ENCODE results near the gene MSL1. TPM values are rescaled to one million over a fixed set of nuclear protein-coding genes. Genes with fewer than 3 reads are reported as not detected.

Gene MSL1
- total RNA-seq, 1 donor from 2014 or later, result 135 TPM

GRCh38 chr17:40178660-40179059 is 56.9 kb downstream of the MSL1 start:
- H3K4me1 Mint-ChIP-seq, result peaks cover 15% of the 10 kb centered on the region
- peaks cover 11% of the 10 kb centered on the region for H3K36me3 Mint-ChIP-seq
- no peak for TF ChIP-seq CTCF (IDR thresholded peaks at IDR 0.05; ENCODE audit: unreplicated experiment)
- no peaks in the 10 kb centered on the region for H3K27me3 Mint-ChIP-seq (ENCODE audit: low read depth)
- DNase-seq (ENCODE audit: low spot score in 2 of 2, unreplicated experiment in 2 of 2), result no peak
- no peak overlapping the region for H3K27ac Mint-ChIP-seq
- H3K4me3 Mint-ChIP-seq, result peak overlapping the region; percentile 58
- H3K9me3 Mint-ChIP-seq, result no peaks in the 10 kb centered on the region

DNA sequence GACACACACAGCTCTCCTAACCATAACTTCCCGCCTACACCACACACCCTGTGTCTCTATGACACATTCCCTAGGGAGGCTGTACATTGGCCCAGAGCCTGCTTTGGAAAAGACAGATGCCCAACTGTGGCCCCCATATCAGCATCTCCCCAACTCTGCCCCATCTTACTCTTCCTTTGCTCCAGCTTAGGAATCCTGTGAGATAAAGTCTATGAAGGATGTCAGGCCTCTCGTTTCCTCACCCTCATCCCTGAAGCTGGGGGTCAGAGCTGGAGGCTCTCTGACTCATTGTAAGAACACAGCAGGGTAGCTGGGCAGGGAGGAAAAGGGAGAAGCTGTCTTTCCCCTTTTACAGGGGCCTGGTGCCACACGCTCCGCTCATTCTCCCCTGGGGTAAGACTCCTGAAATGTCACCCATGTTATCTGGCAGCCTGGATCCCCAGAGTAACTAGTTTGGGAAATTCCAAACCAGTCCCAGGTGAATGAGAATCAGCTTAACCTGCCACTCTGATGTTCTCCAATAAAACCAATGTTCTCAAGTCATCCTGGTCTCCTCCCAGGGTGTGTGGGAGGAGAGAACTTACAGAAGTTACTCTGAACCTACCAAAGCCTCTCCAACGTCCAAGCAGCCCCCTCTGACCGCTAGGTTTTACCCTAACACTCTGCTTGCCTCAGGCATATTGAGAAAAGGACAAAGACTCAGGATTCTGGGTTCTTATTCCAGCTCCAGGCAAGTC is 58.3 kb downstream of the MSL1 start:
- Mint-ChIP-seq H3K9me3 (no peaks in the 10 kb centered on the region), H3K27me3 (ENCODE audit: low read depth) (no peaks in the 10 kb centered on the region), H3K4me1 (peaks cover 15% of the 10 kb centered on the region), H3K36me3 (peaks cover 6% of the 10 kb centered on the region), H3K4me3 (peak overlapping the region; percentile 38), H3K27ac (no peak overlapping the region)
- no peak for DNase-seq (ENCODE audit: low spot score in 2 of 2, unreplicated experiment in 2 of 2)
- no peak for TF ChIP-seq CTCF (IDR thresholded peaks at IDR 0.05; ENCODE audit: unreplicated experiment)

DNA sequence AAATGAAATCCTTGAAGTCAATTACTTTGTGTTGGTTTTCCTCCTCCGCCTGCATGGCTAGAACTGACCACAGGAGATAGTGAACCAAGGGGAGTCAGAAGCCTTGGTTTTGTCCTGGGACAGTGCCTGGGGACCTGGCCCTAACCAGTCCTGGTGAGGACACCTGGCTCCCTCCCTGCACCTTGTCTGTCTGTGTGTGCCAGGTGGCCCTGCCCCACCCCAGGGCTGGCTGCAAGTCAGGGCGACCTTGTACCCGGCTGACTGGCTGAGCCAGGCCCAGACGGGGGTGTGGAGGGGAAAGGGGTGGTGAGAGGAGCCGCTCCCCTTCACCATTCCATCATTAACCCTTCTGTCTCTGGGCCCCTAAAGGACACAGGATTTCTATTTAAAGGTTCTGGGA is 58.9 kb downstream of the MSL1 start:
- H3K36me3 Mint-ChIP-seq, result peaks cover 5% of the 10 kb centered on the region
- H3K27ac Mint-ChIP-seq, result no peak overlapping the region

GRCh38 chr17:40181205-40181604 is 59.4 kb downstream of the MSL1 start:
- H3K27me3 Mint-ChIP-seq (ENCODE audit: low read depth), result no peaks in the 10 kb centered on the region
- DNase-seq (ENCODE audit: low spot score in 2 of 2, unreplicated experiment in 2 of 2), result no peak
- no peak overlapping the region for H3K4me3 Mint-ChIP-seq
- peaks cover 13% of the 10 kb centered on the region for H3K4me1 Mint-ChIP-seq
- H3K36me3 Mint-ChIP-seq, result peaks cover under 1% of the 10 kb centered on the region
- no peak for TF ChIP-seq CTCF (IDR thresholded peaks at IDR 0.05; ENCODE audit: unreplicated experiment)
- H3K9me3 Mint-ChIP-seq, result no peaks in the 10 kb centered on the region
- H3K27ac Mint-ChIP-seq, result no peak overlapping the region

More for the DNA sequence above, 58.9 kb downstream of the MSL1 start:
- TF ChIP-seq CTCF (IDR thresholded peaks at IDR 0.05; ENCODE audit: unreplicated experiment), result no peak
- DNase-seq (ENCODE audit: low spot score in 2 of 2, unreplicated experiment in 2 of 2), result no peak
- Mint-ChIP-seq H3K9me3 (no peaks in the 10 kb centered on the region), H3K4me1 (peaks cover 15% of the 10 kb centered on the region), H3K4me3 (no peak overlapping the region), H3K27me3 (ENCODE audit: low read depth) (no peaks in the 10 kb centered on the region)

DNA sequence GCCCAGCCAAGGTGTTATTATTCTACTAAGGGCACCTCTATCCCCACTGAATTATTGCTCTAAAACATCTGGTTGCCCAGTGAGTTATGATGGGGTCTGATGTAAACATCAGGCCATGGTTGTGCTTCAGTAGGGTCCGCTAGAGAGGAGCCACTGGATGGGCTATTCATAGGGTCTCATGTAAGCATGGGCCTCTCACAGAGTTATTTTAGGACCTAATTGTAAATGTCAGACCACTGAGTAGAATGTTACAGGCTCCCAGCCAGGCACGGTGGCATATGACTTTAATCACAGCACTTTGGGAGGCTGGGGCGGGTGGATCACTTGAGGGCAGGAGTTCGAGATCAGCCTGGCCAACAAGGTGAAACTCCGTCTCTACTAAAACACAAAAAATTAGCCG is 60.8 kb downstream of the MSL1 start:
- no peak for TF ChIP-seq CTCF (IDR thresholded peaks at IDR 0.05; ENCODE audit: unreplicated experiment)
- no peak overlapping the region for H3K4me3 Mint-ChIP-seq
- DNase-seq (ENCODE audit: low spot score in 2 of 2, unreplicated experiment in 2 of 2), result no peak

More for the DNA sequence above, 60.8 kb downstream of the MSL1 start:
- Mint-ChIP-seq H3K4me1 (peaks cover 3% of the 10 kb centered on the region), H3K27ac (no peak overlapping the region), H3K27me3 (ENCODE audit: low read depth) (no peaks in the 10 kb centered on the region), H3K9me3 (no peaks in the 10 kb centered on the region), H3K36me3 (no peaks in the 10 kb centered on the region)

Small RNA genes within 50 kb of the gene (microRNA-seq; reads per million reads assigned to microRNA genes)
- gene MIR6866, result 1.8 reads per million

Other genes starting within 250 kb of the MSL1 start
- 26.8 to 31.7 TPM (median 28.1 TPM) in 3 replicates for gene GSDMB, start 203.3 kb upstream of the MSL1 start, total RNA-seq
- gene ORMDL3, start 194.4 kb upstream of the MSL1 start, total RNA-seq, result 67.1 to 78.3 TPM (median 69.4 TPM) in 3 replicates
- not detected in 3 replicates for gene LRRC3C, start 194.2 kb upstream of the MSL1 start, total RNA-seq
- gene GSDMA, start 159.0 kb upstream of the MSL1 start, total RNA-seq, result not detected in 3 replicates
- 107 to 111 TPM (median 110 TPM) in 3 replicates for gene PSMD3, start 141.2 kb upstream of the MSL1 start, total RNA-seq
- not detected in 3 replicates for gene CSF3, start 106.5 kb upstream of the MSL1 start, total RNA-seq
- gene MED24, start 67.6 kb upstream of the MSL1 start, total RNA-seq, result 125 to 131 TPM (median 130 TPM) in 3 replicates
- 42.4 to 44.3 TPM (median 43.6 TPM) in 3 replicates for gene THRA, start 59.0 kb upstream of the MSL1 start, total RNA-seq
- gene NR1D1, start 21.4 kb upstream of the MSL1 start, total RNA-seq, result 2.4 to 2.6 TPM (median 2.6 TPM) in 3 replicates
- 103 to 107 TPM (median 107 TPM) in 3 replicates for gene CASC3, start 18.6 kb downstream of the MSL1 start, total RNA-seq
- 23.1 to 28.2 TPM (median 23.8 TPM) in 3 replicates for gene RAPGEFL1, start 55.5 kb downstream of the MSL1 start, total RNA-seq
- 27.0 to 28.7 TPM (median 28.1 TPM) in 3 replicates for gene WIPF2, start 97.3 kb downstream of the MSL1 start, total RNA-seq
- gene CDC6, start 165.9 kb downstream of the MSL1 start, total RNA-seq, result 16.4 to 18.9 TPM (median 16.8 TPM) in 3 replicates
- 74.0 to 80.8 TPM (median 79.6 TPM) in 3 replicates for gene RARA, start 187.2 kb downstream of the MSL1 start, total RNA-seq
- gene GJD3, start 242.8 kb downstream of the MSL1 start, total RNA-seq, result 0.27 TPM in 1 of 3 replicates, not detected in the others